Measurements from ENCODE around the gene XCL2. TPM values are rescaled to one million over a fixed set of nuclear protein-coding genes. Genes with fewer than 3 reads are reported as not detected.

The XCL2 gene
- polyA plus RNA-seq, 3 donors from 2014 or later = 537 to 1,283 (median 719) TPM

GRCh38 chr1:168520832-168521231 lies 23.0 kb downstream of the XCL2 start:
- Mint-ChIP-seq H3K4me1 (peaks cover 65 to 88% of the 10 kb centered on the region in 2 donors), H3K27ac (peak overlapping the region; percentile 91 to 97 (median 93)), H3K4me3 (peak overlapping the region; percentile 75 to 91 (median 84)), H3K9me3 (peaks cover 0 to 14% (median 6%) of the 10 kb centered on the region in 6 donors), H3K36me3 (peaks cover 13 to 18% (median 13%) of the 10 kb centered on the region in 3 donors), H3K27me3 (ENCODE audit: low read depth in 3 of 3) (peaks cover 5 to 6% (median 5%) of the 10 kb centered on the region in 3 donors)
- no peak for DNase-seq

GRCh38 chr1:168520052-168520751 lies 23.6 kb downstream of the XCL2 start:
- Mint-ChIP-seq H3K9me3 (peaks cover 0 to 14% (median 6%) of the 10 kb centered on the region in 6 donors), H3K4me1 (peaks cover 69 to 93% of the 10 kb centered on the region in 2 donors), H3K4me3 (peak overlapping the region; percentile 75 to 91 (median 84)), H3K36me3 (peaks cover 13 to 18% (median 13%) of the 10 kb centered on the region in 3 donors), H3K27me3 (ENCODE audit: low read depth in 3 of 3) (peaks cover 4 to 6% (median 5%) of the 10 kb centered on the region in 3 donors), H3K27ac (peak overlapping the region; percentile 91 to 97 (median 93))
- peak; percentile 82 to 85 (median 84) for DNase-seq

GRCh38 chr1:168518813-168519212 lies 25.0 kb downstream of the XCL2 start:
- Mint-ChIP-seq H3K36me3 (peaks cover 6 to 10% (median 7%) of the 10 kb centered on the region in 3 donors), H3K27ac (peak overlapping the region in 2 of 6 donors; percentile 92 to 97), H3K9me3 (peaks cover 0 to 8% (median 3%) of the 10 kb centered on the region in 6 donors), H3K27me3 (ENCODE audit: low read depth in 3 of 3) (peaks cover 2 to 4% (median 3%) of the 10 kb centered on the region in 3 donors), H3K4me1 (peaks cover 74 to 94% of the 10 kb centered on the region in 2 donors), H3K4me3 (peak overlapping the region in 1 of 5 donors; percentile 69)
- DNase-seq = no peak

GRCh38 chr1:168518201-168518689 lies 25.6 kb downstream of the XCL2 start:
- peaks cover 3 to 5% (median 5%) of the 10 kb centered on the region in 3 donors for H3K27me3 Mint-ChIP-seq (ENCODE audit: low read depth in 3 of 3)
- H3K4me1 Mint-ChIP-seq = peaks cover 75 to 94% of the 10 kb centered on the region in 2 donors
- H3K36me3 Mint-ChIP-seq = peaks cover 4 to 8% (median 4%) of the 10 kb centered on the region in 3 donors
- peaks cover 0 to 4% (median 2%) of the 10 kb centered on the region in 6 donors for H3K9me3 Mint-ChIP-seq
- peak in 1 of 3 donors; percentile 40 for DNase-seq
- peak overlapping the region; percentile 56 to 86 (median 78) for H3K27ac Mint-ChIP-seq
- peak overlapping the region; percentile 56 to 78 (median 67) for H3K4me3 Mint-ChIP-seq

GRCh38 chr1:168514455-168514854 lies 29.3 kb downstream of the XCL2 start:
- peak overlapping the region; percentile 63 to 82 (median 79) for H3K4me3 Mint-ChIP-seq

GRCh38 chr1:168513656-168514404 lies 30.0 kb downstream of the XCL2 start:
- no peaks in the 10 kb centered on the region for H3K36me3 Mint-ChIP-seq
- peaks cover 1 to 5% (median 4%) of the 10 kb centered on the region in 3 donors for H3K27me3 Mint-ChIP-seq (ENCODE audit: low read depth in 3 of 3)
- peaks cover 83 to 95% of the 10 kb centered on the region in 2 donors for H3K4me1 Mint-ChIP-seq
- peak overlapping the region; percentile 80 to 97 (median 93) for H3K27ac Mint-ChIP-seq
- no peak for DNase-seq
- peak overlapping the region; percentile 77 to 82 (median 79) for H3K4me3 Mint-ChIP-seq
- H3K9me3 Mint-ChIP-seq = no peaks in the 10 kb centered on the region

More at GRCh38 chr1:168514455-168514854, 29.3 kb downstream of the XCL2 start:
- peaks cover 1 to 5% (median 4%) of the 10 kb centered on the region in 3 donors for H3K27me3 Mint-ChIP-seq (ENCODE audit: low read depth in 3 of 3)
- no peaks in the 10 kb centered on the region for H3K36me3 Mint-ChIP-seq
- peak overlapping the region; percentile 80 to 97 (median 93) for H3K27ac Mint-ChIP-seq
- DNase-seq = no peak
- H3K4me1 Mint-ChIP-seq = peaks cover 79 to 94% of the 10 kb centered on the region in 2 donors
- no peaks in the 10 kb centered on the region for H3K9me3 Mint-ChIP-seq

GRCh38 chr1:168512864-168513595 lies 30.8 kb downstream of the XCL2 start:
- no peaks in the 10 kb centered on the region for H3K9me3 Mint-ChIP-seq
- peaks cover 1 to 5% (median 4%) of the 10 kb centered on the region in 3 donors for H3K27me3 Mint-ChIP-seq (ENCODE audit: low read depth in 3 of 3)
- DNase-seq = peak; percentile 67 to 69 (median 68)
- peak overlapping the region; percentile 80 to 97 (median 93) for H3K27ac Mint-ChIP-seq
- H3K4me1 Mint-ChIP-seq = peaks cover 77 to 91% of the 10 kb centered on the region in 2 donors
- no peaks in the 10 kb centered on the region for H3K36me3 Mint-ChIP-seq
- H3K4me3 Mint-ChIP-seq = peak overlapping the region; percentile 77 to 82 (median 79)

- no peaks in the 10 kb centered on the region for H3K36me3 Mint-ChIP-seq
- H3K9me3 Mint-ChIP-seq = no peaks in the 10 kb centered on the region
- peak overlapping the region; percentile 80 to 95 (median 92) for H3K27ac Mint-ChIP-seq
- peak overlapping the region; percentile 39 to 81 (median 63) for H3K4me3 Mint-ChIP-seq
- DNase-seq = peak; percentile 68 to 69 (median 68)
- H3K27me3 Mint-ChIP-seq (ENCODE audit: low read depth in 3 of 3) = peaks cover 1 to 5% (median 4%) of the 10 kb centered on the region in 3 donors
- peaks cover 72 to 85% of the 10 kb centered on the region in 2 donors for H3K4me1 Mint-ChIP-seq
Measured at GRCh38 chr1:168509875-168510791, 33.7 kb downstream of the XCL2 start.

- Mint-ChIP-seq H3K36me3 (no peaks in the 10 kb centered on the region), H3K4me3 (no peak overlapping the region), H3K27me3 (ENCODE audit: low read depth in 3 of 3) (peaks cover 1 to 5% (median 4%) of the 10 kb centered on the region in 3 donors), H3K4me1 (peaks cover 72 to 85% of the 10 kb centered on the region in 2 donors), H3K27ac (peak overlapping the region; percentile 80 to 95 (median 92)), H3K9me3 (no peaks in the 10 kb centered on the region)
- DNase-seq = no peak
Measured at GRCh38 chr1:168509210-168509609, 34.6 kb downstream of the XCL2 start.

GRCh38 chr1:168507828-168508227 lies 36.0 kb downstream of the XCL2 start:
- no peak for DNase-seq
- H3K4me1 Mint-ChIP-seq = peaks cover 71 to 84% of the 10 kb centered on the region in 2 donors
- no peaks in the 10 kb centered on the region for H3K9me3 Mint-ChIP-seq
- no peak overlapping the region for H3K4me3 Mint-ChIP-seq
- H3K36me3 Mint-ChIP-seq = no peaks in the 10 kb centered on the region
- H3K27ac Mint-ChIP-seq = no peak overlapping the region
- H3K27me3 Mint-ChIP-seq (ENCODE audit: low read depth in 3 of 3) = peaks cover 0 to 7% (median 0%) of the 10 kb centered on the region in 3 donors

GRCh38 chr1:168507231-168507630 lies 36.6 kb downstream of the XCL2 start:
- Mint-ChIP-seq H3K36me3 (no peaks in the 10 kb centered on the region), H3K4me3 (no peak overlapping the region), H3K9me3 (no peaks in the 10 kb centered on the region), H3K27ac (no peak overlapping the region), H3K27me3 (ENCODE audit: low read depth in 3 of 3) (peaks cover 0 to 7% (median 0%) of the 10 kb centered on the region in 3 donors), H3K4me1 (peaks cover 69 to 84% of the 10 kb centered on the region in 2 donors)
- DNase-seq = no peak

- Mint-ChIP-seq H3K27ac (peak overlapping the region in 1 of 6 donors; percentile 65), H3K9me3 (no peaks in the 10 kb centered on the region), H3K4me1 (peaks cover 67 to 84% of the 10 kb centered on the region in 2 donors), H3K36me3 (no peaks in the 10 kb centered on the region), H3K27me3 (ENCODE audit: low read depth in 3 of 3) (peaks cover 0 to 7% (median 0%) of the 10 kb centered on the region in 3 donors), H3K4me3 (no peak overlapping the region)
- DNase-seq = no peak
Measured at GRCh38 chr1:168506204-168506819, 37.5 kb downstream of the XCL2 start.
